ENCODE data around the gene CUEDC2.

Gene CUEDC2

DNA sequence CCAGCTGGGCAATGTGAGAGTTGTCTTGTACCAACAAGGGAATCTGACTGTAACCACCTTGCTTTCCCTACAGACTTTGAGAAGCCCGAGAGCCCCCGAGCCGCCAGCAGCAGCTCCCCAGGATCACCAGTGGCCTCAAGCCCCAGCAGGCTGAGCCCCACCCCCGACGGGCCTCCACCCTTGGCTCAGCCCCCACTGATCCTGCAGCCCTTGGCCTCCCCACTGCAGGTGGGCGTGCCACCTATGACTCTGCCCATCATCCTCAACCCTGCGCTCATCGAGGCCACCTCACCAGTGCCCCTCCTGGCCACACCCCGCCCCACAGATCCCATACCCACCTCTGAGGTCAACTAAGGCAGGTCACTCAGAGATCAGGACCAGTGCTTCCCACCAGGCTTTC lies 50.4 kb downstream of the CUEDC2 start:
- TF ChIP-seq, protein P1, sequence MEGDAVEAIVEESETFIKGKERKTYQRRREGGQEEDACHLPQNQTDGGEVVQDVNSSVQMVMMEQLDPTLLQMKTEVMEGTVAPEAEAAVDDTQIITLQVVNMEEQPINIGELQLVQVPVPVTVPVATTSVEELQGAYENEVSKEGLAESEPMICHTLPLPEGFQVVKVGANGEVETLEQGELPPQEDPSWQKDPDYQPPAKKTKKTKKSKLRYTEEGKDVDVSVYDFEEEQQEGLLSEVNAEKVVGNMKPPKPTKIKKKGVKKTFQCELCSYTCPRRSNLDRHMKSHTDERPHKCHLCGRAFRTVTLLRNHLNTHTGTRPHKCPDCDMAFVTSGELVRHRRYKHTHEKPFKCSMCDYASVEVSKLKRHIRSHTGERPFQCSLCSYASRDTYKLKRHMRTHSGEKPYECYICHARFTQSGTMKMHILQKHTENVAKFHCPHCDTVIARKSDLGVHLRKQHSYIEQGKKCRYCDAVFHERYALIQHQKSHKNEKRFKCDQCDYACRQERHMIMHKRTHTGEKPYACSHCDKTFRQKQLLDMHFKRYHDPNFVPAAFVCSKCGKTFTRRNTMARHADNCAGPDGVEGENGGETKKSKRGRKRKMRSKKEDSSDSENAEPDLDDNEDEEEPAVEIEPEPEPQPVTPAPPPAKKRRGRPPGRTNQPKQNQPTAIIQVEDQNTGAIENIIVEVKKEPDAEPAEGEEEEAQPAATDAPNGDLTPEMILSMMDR (conservative IDR thresholded peaks at IDR 0.05): no peak
- no peak overlapping the region for H3K27ac ChIP-seq

DNA sequence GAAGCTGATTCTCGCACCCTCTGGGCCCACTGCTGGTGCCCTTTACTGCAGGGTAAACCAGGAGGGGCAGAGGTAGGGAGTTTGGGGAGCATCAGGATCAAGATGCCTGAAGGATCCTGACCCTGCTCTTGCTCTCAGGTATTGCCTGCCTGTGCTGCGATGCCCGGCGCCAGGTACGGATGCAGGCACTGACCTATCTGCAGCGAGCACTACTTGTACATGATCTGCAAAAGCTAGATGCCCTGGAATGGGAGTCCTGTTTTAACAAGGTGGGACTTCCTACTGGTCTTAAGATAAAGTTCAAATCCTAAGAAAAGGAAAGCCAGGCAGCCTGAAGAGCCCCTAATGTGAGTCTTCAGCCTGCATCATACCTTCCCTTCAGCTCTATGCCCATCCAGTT lies 53.0 kb downstream of the CUEDC2 start:
- H3K27ac ChIP-seq: no peak overlapping the region
- TF ChIP-seq, protein P1 (conservative IDR thresholded peaks at IDR 0.05): no peak

DNA sequence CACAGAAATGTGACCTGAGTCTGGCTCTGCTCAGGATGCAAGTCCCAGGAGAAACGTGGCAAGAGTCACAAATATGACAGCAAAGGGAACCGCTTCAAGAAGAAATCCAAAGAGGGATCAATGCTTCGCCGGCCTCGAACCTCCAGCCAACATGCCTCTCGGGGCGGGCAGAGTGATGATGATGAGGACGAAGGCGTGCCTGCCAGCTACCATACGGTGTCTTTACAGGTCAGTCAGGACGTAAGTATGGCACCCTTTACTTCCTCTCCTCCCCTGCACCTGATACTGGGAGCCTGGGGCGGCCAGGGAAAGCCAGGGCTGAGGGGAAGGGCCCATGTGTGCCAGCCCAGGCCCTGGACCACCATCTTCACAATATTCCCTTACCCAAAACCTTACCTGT lies 55.5 kb downstream of the CUEDC2 start:
- no peak overlapping the region for H3K27ac ChIP-seq
- TF ChIP-seq, protein P1 (conservative IDR thresholded peaks at IDR 0.05): no peak

DNA sequence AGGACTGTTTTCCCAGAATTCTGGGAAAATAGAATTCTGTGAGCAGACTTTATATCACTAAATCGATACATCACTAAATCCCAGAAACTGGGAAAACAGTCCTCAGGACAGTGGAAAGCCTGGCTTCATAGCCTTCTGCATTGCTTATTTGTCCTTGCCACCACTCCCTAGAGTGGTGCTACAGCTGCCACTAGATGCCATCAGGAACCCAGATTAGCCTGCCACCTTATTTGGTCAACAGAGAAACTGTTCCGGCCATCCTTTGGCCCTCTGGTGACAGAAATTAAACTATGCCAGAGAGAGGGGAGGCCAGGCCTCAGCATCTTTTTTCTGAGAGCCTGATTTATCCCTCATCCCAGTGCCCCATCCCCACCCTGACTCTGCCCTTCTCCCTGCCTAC lies 56.5 kb downstream of the CUEDC2 start:
- no peak overlapping the region for H3K27ac ChIP-seq
- TF ChIP-seq, protein P1 (conservative IDR thresholded peaks at IDR 0.05): no peak

DNA sequence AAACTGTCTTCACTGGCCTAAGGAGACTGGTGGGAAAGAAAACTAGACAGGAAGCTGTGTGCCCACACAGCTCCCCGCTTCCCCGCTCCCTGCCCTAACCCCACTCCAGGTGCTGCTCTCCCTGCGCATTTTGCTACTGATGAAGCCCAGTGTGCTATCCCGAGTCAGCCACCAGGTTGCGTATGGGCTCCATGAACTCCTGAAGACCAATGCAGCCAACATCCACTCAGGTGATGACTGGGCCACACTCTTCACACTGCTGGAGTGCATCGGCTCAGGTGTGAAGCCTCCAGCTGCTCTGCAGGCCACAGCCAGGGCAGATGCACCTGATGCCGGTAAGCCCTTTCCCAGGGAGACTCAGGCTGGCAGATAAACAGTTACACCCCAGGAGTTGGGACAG lies 57.1 kb downstream of the CUEDC2 start:
- H3K27ac ChIP-seq: no peak overlapping the region
- TF ChIP-seq, protein P1 (conservative IDR thresholded peaks at IDR 0.05): 0 out of 2 replicates have a peak, but pooled peaks have one; percentile 10

Data from VCaP (cell line).